ENCODE measurements around the gene OSMR. TPM values are rescaled to one million over a fixed set of nuclear protein-coding genes. Genes with fewer than 3 reads are reported as not detected.

The OSMR gene
- total and polyA plus RNA-seq, 2 of the 13 experiments (the other 11 are each of a cell fraction or from before 2014, with no cell fraction given) = 21.3 to 86.5 TPM

- Histone ChIP-seq H3K4me3 (replicated peaks in 1 of 3; ENCODE audit: insufficient read depth in 1 of 3, low read depth in 2 of 3, low read length in 3 of 3) (no peak overlapping the region), H3K9ac (ENCODE audit: insufficient read depth, low read depth, low read length) (no peak overlapping the region), H2AFZ (ENCODE audit: low read length) (no peak overlapping the region), H3K79me2 (ENCODE audit: insufficient read depth, low read length) (no peaks in the 10 kb centered on the region), H3K27me3 (ENCODE audit: control insufficient read depth in 1 of 2, insufficient read depth in 2 of 2, low read length in 2 of 2) (no peaks in the 10 kb centered on the region), H4K20me1 (ENCODE audit: insufficient read depth, low read length) (no peaks in the 10 kb centered on the region), H3K9me3 (ENCODE audit: low read length) (no peaks in the 10 kb centered on the region), H3K36me3 (replicated peaks in 1 of 2; ENCODE audit: control insufficient read depth in 1 of 2, insufficient read depth in 2 of 2, low read length in 2 of 2) (no peaks in the 10 kb centered on the region), H3K27ac (ENCODE audit: extremely low read length, insufficient read depth, low read length) (no peak overlapping the region), H3K4me1 (ENCODE audit: insufficient read depth, low read length) (peaks cover 13% of the 10 kb centered on the region), H3K4me2 (ENCODE audit: low read depth, low read length) (no peak overlapping the region)
- ATAC-seq (peak; percentile 58), FAIRE-seq (no peak), DNase-seq (ENCODE audit: low spot score) (no peak)
- intact Hi-C loops (cut with micrococcal nuclease; ENCODE audit: unreplicated experiment) (no loop called here), in situ Hi-C loops (cut with HindIII; ENCODE audit: extremely low pct_ligation_motif_present, low pct_unique_long_range_greater_than_20kb) (no loop called here)
- 97% methylated on average over 9 of the region's 20 CpGs for WGBS (ENCODE audit: low lambda C conversion rate)
- TF ChIP-seq ZNF572 (CRISPR knock-in tag; IDR thresholded peaks at IDR 0.05) (no peak), ELK4 (CRISPR knock-in tag; IDR thresholded peaks at IDR 0.05; ENCODE audit: borderline replicate concordance) (no peak), ZNF547 (CRISPR knock-in tag; IDR thresholded peaks at IDR 0.05) (no peak), AGO2 (optimal IDR thresholded peaks at IDR 0.05; ENCODE audit: low read depth, low read length) (peak; percentile 39)
- ChIA-PET POLR2A (interaction anchor here (1.9 kb wide), 1 partner anchor 9 kb away, joined by 7 read pairs; no protein-coding TSS in a partner anchor), CTCF (ENCODE audit: low intra/inter-chr PET ratio, low total read pairs) (no interaction called here)
- no TSS peak for BruUV-seq (replicated peaks)
Observed at GRCh38 chr5:38821679-38822078, 24.1 kb upstream of the OSMR start.

- no TSS peak for BruUV-seq (replicated peaks)
- H4K20me1 ChIP-seq (ENCODE audit: insufficient read depth, low read length) = no peaks in the 10 kb centered on the region
- no peaks in the 10 kb centered on the region for H3K36me3 ChIP-seq (replicated peaks in 1 of 2; ENCODE audit: control insufficient read depth in 1 of 2, insufficient read depth in 2 of 2, low read length in 2 of 2)
- ChIA-PET CTCF (ENCODE audit: low intra/inter-chr PET ratio, low total read pairs) (no interaction called here), POLR2A (no interaction called here)
- no peaks in the 10 kb centered on the region for H3K79me2 ChIP-seq (ENCODE audit: insufficient read depth, low read length)
- H3K27me3 ChIP-seq (ENCODE audit: control insufficient read depth in 1 of 2, insufficient read depth in 2 of 2, low read length in 2 of 2) = no peaks in the 10 kb centered on the region
- no peak for ATAC-seq
- intact Hi-C loops (cut with micrococcal nuclease; ENCODE audit: unreplicated experiment) (no loop called here), in situ Hi-C loops (cut with HindIII; ENCODE audit: extremely low pct_ligation_motif_present, low pct_unique_long_range_greater_than_20kb) (no loop called here)
- no peak overlapping the region for H3K27ac ChIP-seq (ENCODE audit: extremely low read length, insufficient read depth, low read length)
- H2AFZ ChIP-seq (ENCODE audit: low read length) = no peak overlapping the region
- FAIRE-seq = no peak
- no peaks in the 10 kb centered on the region for H3K9me3 ChIP-seq (ENCODE audit: low read length)
- 96% methylated on average over 4 of the region's 4 CpGs for WGBS (ENCODE audit: low lambda C conversion rate)
- peaks cover 13% of the 10 kb centered on the region for H3K4me1 ChIP-seq (ENCODE audit: insufficient read depth, low read length)
- DNase-seq (ENCODE audit: low spot score) = no peak
- TF ChIP-seq CEBPB (IDR thresholded peaks at IDR 0.05; ENCODE audit: borderline replicate concordance, low read depth, low read length) (peak; percentile 28; the same call in 1 of the 2 replicates), ATF7 (IDR thresholded peaks at IDR 0.05) (peak; percentile 43), ATF7 (CRISPR knock-in tag; IDR thresholded peaks at IDR 0.05) (no peak), ETS1 (CRISPR knock-in tag; IDR thresholded peaks at IDR 0.05) (no peak), ZIK1 (CRISPR knock-in tag; IDR thresholded peaks at IDR 0.05; ENCODE audit: borderline replicate concordance, low read depth) (no peak), CREB3 (CRISPR knock-in tag; IDR thresholded peaks at IDR 0.05) (no peak), NCOA1 (CRISPR knock-in tag; IDR thresholded peaks at IDR 0.05) (no peak), PAF1 (CRISPR knock-in tag; IDR thresholded peaks at IDR 0.05) (no peak), NCOA5 (CRISPR knock-in tag; IDR thresholded peaks at IDR 0.05) (no peak)
- no peak overlapping the region for H3K4me2 ChIP-seq (ENCODE audit: low read depth, low read length)
- no peak overlapping the region for H3K9ac ChIP-seq (ENCODE audit: insufficient read depth, low read depth, low read length)
- H3K4me3 ChIP-seq (replicated peaks in 1 of 3; ENCODE audit: insufficient read depth in 1 of 3, low read depth in 2 of 3, low read length in 3 of 3) = no peak overlapping the region
Observed at GRCh38 chr5:38823503-38823902, 22.3 kb upstream of the OSMR start.
